ENCODE measurements around the gene MPV17L2.

MPV17L2 gene

DNA sequence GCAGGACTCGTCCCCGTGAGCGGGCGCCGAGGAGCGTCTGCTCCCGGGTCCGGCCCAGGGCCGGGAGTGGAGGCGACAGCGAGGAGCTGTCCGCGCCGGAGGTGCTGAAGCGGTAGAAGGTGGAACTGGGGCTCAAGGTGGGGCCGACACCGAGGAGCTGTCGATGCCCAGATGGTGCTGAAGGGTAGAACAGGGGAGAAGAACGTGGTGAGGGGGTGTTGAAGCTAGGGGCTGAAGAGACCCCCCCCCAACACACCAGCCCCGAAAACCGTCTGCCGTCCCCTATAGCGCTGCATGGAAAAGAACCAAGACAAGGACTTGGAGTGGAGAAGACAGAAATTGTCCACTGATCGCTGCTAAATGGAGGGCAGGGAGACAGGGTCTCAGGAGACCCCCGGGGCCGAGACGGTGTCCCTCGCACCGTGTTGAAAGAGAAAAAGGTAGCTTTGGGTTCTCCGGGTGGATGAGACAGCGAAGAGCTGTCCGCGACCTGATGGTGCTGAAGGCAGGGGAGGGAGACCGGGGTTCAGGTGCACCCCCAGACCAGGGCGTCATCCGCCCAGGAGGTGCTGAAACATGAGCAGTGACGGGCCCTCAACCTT, 40.3 kb downstream of the MPV17L2 start:
- Mint-ChIP-seq H3K4me1 (peaks cover 26 to 38% of the 10 kb centered on the region in 2 donors), H3K36me3 (peaks cover 3% of the 10 kb centered on the region in 2 donors), H3K27ac (no peak overlapping the region), H3K4me3 (peak overlapping the region in 1 of 2 donors; percentile 14), H3K9me3 (peaks cover 6 to 8% of the 10 kb centered on the region in 2 donors), H3K27me3 (peaks cover 61 to 75% of the 10 kb centered on the region in 2 donors)
- ATAC-seq (replicated peaks) = peak; percentile 41 to 58
- DNase-seq = no peak

GRCh38 chr19:18234194-18234593, 41.2 kb downstream of the MPV17L2 start:
- no peak overlapping the region for H3K27ac Mint-ChIP-seq
- no peak for DNase-seq
- H3K9me3 Mint-ChIP-seq = peaks cover 6 to 8% of the 10 kb centered on the region in 2 donors
- peaks cover 26 to 38% of the 10 kb centered on the region in 2 donors for H3K4me1 Mint-ChIP-seq
- peaks cover 62 to 78% of the 10 kb centered on the region in 2 donors for H3K27me3 Mint-ChIP-seq
- H3K4me3 Mint-ChIP-seq = no peak overlapping the region
- peaks cover 3% of the 10 kb centered on the region in 2 donors for H3K36me3 Mint-ChIP-seq
- no peak for ATAC-seq (replicated peaks)

DNA sequence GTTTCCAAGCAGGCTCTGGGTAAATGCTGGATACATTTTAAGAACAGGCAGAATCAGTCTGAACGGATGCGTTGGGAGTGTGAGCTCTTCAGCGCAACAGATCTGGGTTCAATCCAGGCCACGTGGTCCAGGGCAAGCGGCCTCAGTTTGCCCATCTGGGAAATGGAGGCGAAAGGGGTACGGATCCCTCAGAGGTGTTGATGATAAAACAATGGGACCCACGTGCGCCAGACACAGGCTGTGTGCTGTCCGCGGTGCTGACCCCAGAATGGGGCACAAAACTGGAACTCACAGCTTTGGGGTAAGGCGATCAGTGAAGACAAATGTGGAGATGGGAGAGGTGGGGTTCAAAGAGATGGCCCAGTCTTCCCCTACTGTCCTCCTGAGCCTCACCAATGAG, 46.3 kb downstream of the MPV17L2 start:
- Mint-ChIP-seq H3K27me3 (peaks cover 42 to 48% of the 10 kb centered on the region in 2 donors), H3K4me3 (no peak overlapping the region), H3K4me1 (peaks cover 3% of the 10 kb centered on the region in 2 donors), H3K9me3 (no peaks in the 10 kb centered on the region), H3K36me3 (no peaks in the 10 kb centered on the region), H3K27ac (no peak overlapping the region)
- ATAC-seq (replicated peaks) (no peak), DNase-seq (no peak)

DNA sequence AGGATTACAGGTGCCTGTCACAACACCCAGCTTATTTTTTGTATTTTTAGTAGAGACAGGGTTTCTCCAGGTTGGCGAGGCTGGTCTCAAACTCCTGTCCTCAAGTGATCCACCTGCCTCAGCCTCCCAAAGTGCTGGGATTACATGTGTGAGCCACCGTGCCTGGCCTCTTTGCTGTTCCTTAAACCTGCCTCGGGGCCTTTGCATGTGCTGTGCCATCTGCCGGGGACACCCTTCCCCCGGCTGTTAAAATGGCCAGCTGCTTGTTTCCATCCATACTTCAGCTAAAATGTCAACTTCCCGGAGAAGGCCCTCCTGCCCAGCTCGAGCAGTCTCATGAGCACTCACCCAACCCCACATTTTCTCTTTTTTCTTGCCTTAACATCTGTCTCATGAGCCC, 52.3 kb downstream of the MPV17L2 start:
- Mint-ChIP-seq H3K9me3 (no peaks in the 10 kb centered on the region), H3K27ac (no peak overlapping the region), H3K36me3 (no peaks in the 10 kb centered on the region), H3K27me3 (peaks cover 18 to 35% of the 10 kb centered on the region in 2 donors), H3K4me3 (no peak overlapping the region), H3K4me1 (no peaks in the 10 kb centered on the region)
- DNase-seq = no peak
- no peak for ATAC-seq (replicated peaks)
